Common myeloid progenitor, CD34-positive (primary cell): ENCODE measurements around the gene CHST4.
"Not testable (repeated sequence)": the region's sequence is repeated elsewhere in the genome, so short reads cannot be mapped to it uniquely, and the experiment has no call there.

Experiments used
- CTCF ChIA-PET: fragments of 350-600 bp; sonication (Branson Sonifier 250); formaldehyde crosslinking; loops from one replicate; lab custom pipeline; 2021; ENCODE audit warnings: antibody characterized with exemption; lab: Charles Lee
- POLR2A ChIA-PET: fragments of 350-600 bp; sonication (Branson Sonifier 250); formaldehyde crosslinking; loops from one replicate; lab custom pipeline; 2021; ENCODE audit warnings: antibody characterized with exemption; lab: Charles Lee
- DNase-seq, 3 donors: peaks; one replicate each; pipeline versions ENCODE4 v3.0.0 to v3.0.0-alpha.2; 2013
- H3K27ac ChIP-seq, 2 experiments: 1 replicate in 1 of 2; 2 replicates in 1 of 2; pipeline ENCODE4 v1.7.0; 2013; ENCODE audit warnings: inconsistent platforms in 2 of 2, low read length in 2 of 2, mild to moderate bottlenecking in 2 of 2, low read depth in 1 of 2, moderate library complexity in 1 of 2; ENCODE audit not compliant: severe bottlenecking in 2 of 2, insufficient read depth in 1 of 2, poor library complexity in 1 of 2
- H3K27me3 ChIP-seq, 5 experiments: replicated peaks in 2 of 5; 1 replicate in 3 of 5; 2 replicates in 2 of 5; pipeline versions ENCODE4 v1.6.1 to v1.7.0; 2013; ENCODE audit warnings: low read length in 4 of 5, mild to moderate bottlenecking in 2 of 5, moderate library complexity in 2 of 5, inconsistent platforms in 1 of 5; ENCODE audit not compliant: insufficient read depth in 5 of 5, control insufficient read depth in 4 of 5
- H3K36me3 ChIP-seq, 4 experiments: 1 replicate in 2 of 4; 2 replicates in 2 of 4; pipeline versions ENCODE4 v1.6.1 to v1.7.0; 2013; ENCODE audit warnings: low read length in 3 of 4, control low read depth in 1 of 4, mild to moderate bottlenecking in 1 of 4; ENCODE audit not compliant: control insufficient read depth in 4 of 4, insufficient read depth in 4 of 4
- H3K4me1 ChIP-seq, 4 experiments: 1 replicate in 3 of 4; 2 replicates in 1 of 4; pipeline versions ENCODE4 v1.6.1 to v1.7.1; 2013; ENCODE audit warnings: low read length in 3 of 4, mild to moderate bottlenecking in 3 of 4, control low read depth in 1 of 4, inconsistent platforms in 1 of 4, moderate library complexity in 1 of 4; ENCODE audit not compliant: control insufficient read depth in 4 of 4, insufficient read depth in 4 of 4; ENCODE audit errors: control extremely low read depth in 1 of 4
- H3K4me3 ChIP-seq, 7 experiments: 1 replicate in 4 of 7; 2 replicates in 3 of 7; pipeline versions ENCODE4 v1.5.1 to v1.7.0; 2013; ENCODE audit warnings: mild to moderate bottlenecking in 7 of 7, low read length in 6 of 7, moderate library complexity in 6 of 7, inconsistent platforms in 2 of 7, low read depth in 2 of 7, control low read depth in 1 of 7; ENCODE audit not compliant: insufficient read depth in 4 of 7, control insufficient read depth in 1 of 7; ENCODE audit errors: extremely low read depth in 1 of 7
- H3K9me3 ChIP-seq, 5 experiments: 1 replicate in 4 of 5; 2 replicates in 1 of 5; pipeline versions ENCODE4 v1.6.1 to v1.7.1; 2013; ENCODE audit warnings: low read length in 4 of 5, mild to moderate bottlenecking in 2 of 5, inconsistent platforms in 1 of 5, low read depth in 1 of 5, moderate library complexity in 1 of 5; ENCODE audit not compliant: control insufficient read depth in 4 of 5, insufficient read depth in 2 of 5; ENCODE audit errors: control extremely low read depth in 1 of 5
- WGBS: methylation state at CpG from one replicate; pipeline ENCODE4 v1.1.5; 2013; ENCODE audit not compliant: insufficient coverage; 5-methylcytosine and 5-hydroxymethylcytosine counted together

CHST4 gene

GRCh38 chr16:71573387-71574094 is 47.3 kb downstream of the CHST4 start:
- 90% methylated on average over 3 of the region's 5 CpGs for WGBS
- H3K4me1 ChIP-seq = no peaks in the 10 kb centered on the region
- no peaks in the 10 kb centered on the region for H3K9me3 ChIP-seq
- no peak overlapping the region for H3K4me3 ChIP-seq
- ChIA-PET POLR2A (interaction anchor here (0.6 kb wide), 1 partner anchor 82 kb away, joined by 3 read pairs; no protein-coding TSS in a partner anchor), CTCF (interaction anchor here (0.9 to 1.4 kb wide), 2 partner anchors 10 to 37 kb away, joined by 3 to 4 read pairs; no protein-coding TSS in a partner anchor)
- peaks cover 0 to 16% (median 8%) of the 10 kb centered on the region in 5 experiments for H3K27me3 ChIP-seq
- no peak for DNase-seq
- no peak overlapping the region for H3K27ac ChIP-seq
- no peaks in the 10 kb centered on the region for H3K36me3 ChIP-seq

DNA sequence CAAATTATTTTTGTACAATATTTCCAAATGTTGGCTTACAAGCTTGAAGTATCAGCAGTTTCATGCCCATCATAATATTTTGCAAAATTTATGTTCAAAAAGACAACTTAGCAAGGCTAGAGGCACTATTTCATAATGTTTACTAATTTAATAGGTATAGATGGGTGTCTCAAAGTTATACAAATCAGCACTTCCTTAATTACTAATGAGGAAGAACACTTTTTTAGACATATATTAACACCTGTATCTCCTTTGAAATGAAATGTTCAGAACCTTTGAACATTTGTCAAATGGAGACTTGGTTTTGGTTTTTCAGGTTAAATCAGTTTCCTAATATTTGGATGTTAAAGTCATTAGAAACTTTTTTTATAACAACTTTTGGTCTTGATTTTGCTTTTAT is 48.5 kb downstream of the CHST4 start:
- Histone ChIP-seq H3K36me3 (no peaks in the 10 kb centered on the region), H3K4me1 (no peaks in the 10 kb centered on the region), H3K9me3 (no peaks in the 10 kb centered on the region), H3K4me3 (no peak overlapping the region), H3K27me3 (peaks cover 0 to 16% (median 8%) of the 10 kb centered on the region in 5 experiments), H3K27ac (no peak overlapping the region)
- DNase-seq = no peak
- POLR2A ChIA-PET = no interaction called here
- CTCF ChIA-PET = no interaction called here

DNA sequence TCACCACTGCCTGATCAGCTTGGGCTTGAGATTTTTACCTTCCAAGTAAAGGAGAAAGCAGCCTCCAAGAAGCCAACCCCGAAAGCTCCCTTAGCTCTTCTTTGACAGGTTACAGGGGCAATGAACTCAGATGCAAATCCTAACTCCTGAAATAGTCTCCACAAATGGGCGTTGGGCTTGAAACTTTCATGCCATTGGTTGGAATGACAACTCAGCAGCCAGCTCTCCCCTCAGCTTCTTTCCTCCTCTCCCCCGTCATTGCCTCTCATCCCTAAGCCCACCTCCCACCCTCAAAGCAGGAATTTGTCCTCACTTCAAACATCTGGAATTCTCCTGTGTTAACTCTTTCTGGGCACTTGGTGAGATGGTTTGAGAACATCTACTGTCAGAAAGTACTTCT is 50.7 kb downstream of the CHST4 start, which contains the start of gene TAT:
TAT (minus strand) TSS at position 122 of the 400 bp plus-strand sequence. CDS start 677 bp downstream, outside the sequence.
- no peaks in the 10 kb centered on the region for H3K4me1 ChIP-seq
- H3K4me3 ChIP-seq = no peak within 1 kb of the TSS
- DNase-seq = no peak
- no peaks in the 10 kb centered on the region for H3K9me3 ChIP-seq
- H3K27ac ChIP-seq = no peak within 1 kb of the TSS
- H3K36me3 ChIP-seq = no peaks in the 10 kb centered on the region
- ChIA-PET CTCF (no interaction called here), POLR2A (no interaction called here)
- H3K27me3 ChIP-seq = peaks cover 0 to 16% (median 8%) of the 10 kb centered on the region in 5 experiments
- 57% methylated on average over 2 of the region's 3 CpGs for WGBS

- CTCF ChIA-PET = interaction anchor here (1.0 kb wide), 1 partner anchor 9 kb away, joined by 3 read pairs; no protein-coding TSS in a partner anchor
Measured at GRCh38 chr16:71582553-71582848, 56.3 kb downstream of the CHST4 start.

GRCh38 chr16:71584543-71585317 is 58.5 kb downstream of the CHST4 start:
- no peak for DNase-seq
- CTCF ChIA-PET = interaction anchor here (1.5 to 1.9 kb wide), 2 partner anchors 9 to 26 kb away, joined by 3 to 6 read pairs; no protein-coding TSS in a partner anchor
- Histone ChIP-seq H3K27me3 (peaks cover 2 to 22% (median 5%) of the 10 kb centered on the region in 5 experiments), H3K27ac (no peak overlapping the region), H3K9me3 (peaks cover 0 to 3% (median 0%) of the 10 kb centered on the region in 5 experiments), H3K4me1 (no peaks in the 10 kb centered on the region), H3K4me3 (no peak overlapping the region), H3K36me3 (no peaks in the 10 kb centered on the region)
- 92% methylated on average over 3 of the region's 3 CpGs for WGBS
- POLR2A ChIA-PET = interaction anchor here (0.6 kb wide), 1 partner anchor 95 kb away, joined by 3 read pairs; no protein-coding TSS in a partner anchor

More at GRCh38 chr16:71582553-71582848, 56.3 kb downstream of the CHST4 start:
- H3K4me3 ChIP-seq, H3K4me1 ChIP-seq, POLR2A ChIA-PET, H3K27ac ChIP-seq, H3K9me3 ChIP-seq, H3K36me3 ChIP-seq, DNase-seq: not testable (repeated sequence)
- peaks cover 2 to 25% (median 8%) of the 10 kb centered on the region in 5 experiments for H3K27me3 ChIP-seq
- WGBS = 100% methylated on average over 2 of the region's 5 CpGs

DNA sequence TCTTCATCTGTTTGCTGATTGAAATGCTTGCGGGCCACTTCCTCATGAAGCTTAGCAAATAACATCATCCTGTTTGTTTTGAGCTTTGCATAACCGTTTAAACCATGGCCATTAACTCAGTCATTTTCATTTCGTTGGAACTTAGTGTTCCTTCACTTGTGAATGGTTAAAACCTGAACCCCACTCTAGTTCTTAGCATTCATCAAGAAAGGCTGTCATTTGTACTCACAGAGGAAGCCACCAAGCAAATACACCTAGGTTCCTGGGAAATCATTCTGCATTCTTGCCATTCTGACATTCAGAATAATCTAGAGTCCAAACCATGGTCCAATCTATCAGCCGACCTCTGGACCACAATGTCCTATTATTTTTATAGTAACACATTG is 59.1 kb downstream of the CHST4 start:
- CTCF ChIA-PET = interaction anchor here (1.5 to 1.9 kb wide), 2 partner anchors 10 to 25 kb away, joined by 3 to 6 read pairs; no protein-coding TSS in a partner anchor
- WGBS = 63% methylated on average over 3 of the region's 4 CpGs
- Histone ChIP-seq H3K9me3 (peaks cover 0 to 3% (median 0%) of the 10 kb centered on the region in 5 experiments), H3K4me3 (no peak overlapping the region), H3K27me3 (peaks cover 2 to 22% (median 5%) of the 10 kb centered on the region in 5 experiments), H3K27ac (no peak overlapping the region), H3K36me3 (no peaks in the 10 kb centered on the region), H3K4me1 (no peaks in the 10 kb centered on the region)
- POLR2A ChIA-PET = no interaction called here
- no peak for DNase-seq
